ENCODE measurements around the gene PSMB7. TPM values are rescaled to one million over a fixed set of nuclear protein-coding genes. Genes with fewer than 3 reads are reported as not detected.

Gene PSMB7
- total and polyA plus RNA-seq, 2 donors from 2014 or later = 105 to 250 TPM

GRCh38 chr9:124436320-124436719, 21.1 kb upstream of the PSMB7 start:
- no peak for TF ChIP-seq CTCF (IDR thresholded peaks at IDR 0.05; ENCODE audit: borderline replicate concordance, extremely low read depth, insufficient read depth)
- H3K4me3 ChIP-seq (ENCODE audit: low read length in 3 of 3) = no peak overlapping the region
- H3K4me1 ChIP-seq (ENCODE audit: control insufficient read depth in 2 of 3, insufficient read depth in 2 of 3, low read depth in 1 of 3, low read length in 3 of 3) = no peaks in the 10 kb centered on the region
- no peak overlapping the region for H3K9ac ChIP-seq (ENCODE audit: low read length in 3 of 3)
- no peak for FAIRE-seq
- no peak for DNase-seq
- peaks cover 0 to 3% (median 0%) of the 10 kb centered on the region in 3 donors for H3K9me3 ChIP-seq (ENCODE audit: control insufficient read depth in 2 of 3, insufficient read depth in 1 of 3, low read length in 3 of 3)
- no peaks in the 10 kb centered on the region for H3K36me3 ChIP-seq (ENCODE audit: control insufficient read depth in 2 of 3, insufficient read depth in 3 of 3, low read length in 3 of 3)
- intact Hi-C loops (cut with DNase I) = no loop called here
- H3K27me3 ChIP-seq (ENCODE audit: control insufficient read depth, insufficient read depth, low read length) = no peaks in the 10 kb centered on the region
- H3K27ac ChIP-seq (ENCODE audit: low read depth in 2 of 2, low read length in 2 of 2) = no peak overlapping the region

- H3K27ac ChIP-seq (ENCODE audit: low read depth in 2 of 2, low read length in 2 of 2) = no peak overlapping the region
- TF ChIP-seq CTCF (IDR thresholded peaks at IDR 0.05; ENCODE audit: borderline replicate concordance, extremely low read depth, insufficient read depth) = no peak
These were observed 14.3 kb upstream of the PSMB7 start for GRCh38 chr9:124429530-124429867.

GRCh38 chr9:124428751-124429529, 13.7 kb upstream of the PSMB7 start:
- TF ChIP-seq CTCF (IDR thresholded peaks at IDR 0.05; ENCODE audit: borderline replicate concordance, extremely low read depth, insufficient read depth) = no peak
- H3K36me3 ChIP-seq (ENCODE audit: control insufficient read depth in 2 of 3, insufficient read depth in 3 of 3, low read length in 3 of 3) = no peaks in the 10 kb centered on the region
- no peaks in the 10 kb centered on the region for H3K9me3 ChIP-seq (ENCODE audit: control insufficient read depth in 2 of 3, insufficient read depth in 1 of 3, low read length in 3 of 3)
- no peak overlapping the region for H3K4me3 ChIP-seq (ENCODE audit: low read length in 3 of 3)
- no peak overlapping the region for H3K27ac ChIP-seq (ENCODE audit: low read depth in 2 of 2, low read length in 2 of 2)
- intact Hi-C loops (cut with DNase I) = no loop called here
- DNase-seq (no peak), FAIRE-seq (no peak)
- no peaks in the 10 kb centered on the region for H3K27me3 ChIP-seq (ENCODE audit: control insufficient read depth, insufficient read depth, low read length)
- no peak overlapping the region for H3K9ac ChIP-seq (ENCODE audit: low read length in 3 of 3)
- H3K4me1 ChIP-seq (ENCODE audit: control insufficient read depth in 2 of 3, insufficient read depth in 2 of 3, low read depth in 1 of 3, low read length in 3 of 3) = no peaks in the 10 kb centered on the region

More at GRCh38 chr9:124429530-124429867, 14.3 kb upstream of the PSMB7 start:
- Histone ChIP-seq H3K27me3 (ENCODE audit: control insufficient read depth, insufficient read depth, low read length) (no peaks in the 10 kb centered on the region), H3K4me3 (ENCODE audit: low read length in 3 of 3) (no peak overlapping the region), H3K36me3 (ENCODE audit: control insufficient read depth in 2 of 3, insufficient read depth in 3 of 3, low read length in 3 of 3) (no peaks in the 10 kb centered on the region), H3K4me1 (ENCODE audit: control insufficient read depth in 2 of 3, insufficient read depth in 2 of 3, low read depth in 1 of 3, low read length in 3 of 3) (no peaks in the 10 kb centered on the region), H3K9me3 (ENCODE audit: control insufficient read depth in 2 of 3, insufficient read depth in 1 of 3, low read length in 3 of 3) (no peaks in the 10 kb centered on the region), H3K9ac (ENCODE audit: low read length in 3 of 3) (no peak overlapping the region)
- DNase-seq = no peak
- FAIRE-seq = no peak
- intact Hi-C loops (cut with DNase I) = no loop called here

Measured in kidney (tissue), 14 donors.